Kidney tubule cell (primary cell): Measurements from ENCODE around the gene GRIFIN.

Source experiments
- DNase-seq: peaks from one replicate; pipeline ENCODE4 v3.0.0-alpha.2; 2018; ENCODE audit warnings: low spot score

The GRIFIN gene

DNA sequence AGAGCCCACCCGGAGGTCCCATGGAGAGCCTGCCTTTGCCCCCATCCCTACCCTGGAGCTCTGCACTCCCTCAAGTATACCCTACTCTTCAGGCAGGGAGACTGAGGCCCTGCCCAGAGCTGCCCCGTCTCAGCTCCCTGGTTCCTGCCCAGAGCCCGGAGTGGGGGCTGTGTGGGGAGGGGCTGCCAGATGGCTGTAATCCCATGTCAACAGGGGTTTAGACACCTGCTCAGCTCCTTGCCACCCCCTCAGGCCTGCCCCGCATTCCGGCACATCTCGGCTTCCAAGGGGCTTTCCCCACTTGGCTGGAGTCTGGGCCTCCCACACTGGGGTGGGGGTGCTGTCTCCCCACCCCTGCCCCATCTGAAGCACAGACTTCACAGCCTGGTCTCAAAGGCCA lies 22.5 kb upstream of the GRIFIN start:
- DNase-seq = no peak

- DNase-seq = no peak
Measured at GRCh38 chr7:2497500-2498336, 21.5 kb upstream of the GRIFIN start.

GRCh38 chr7:2497065-2497464 lies 20.9 kb upstream of the GRIFIN start:
- DNase-seq = no peak

DNA sequence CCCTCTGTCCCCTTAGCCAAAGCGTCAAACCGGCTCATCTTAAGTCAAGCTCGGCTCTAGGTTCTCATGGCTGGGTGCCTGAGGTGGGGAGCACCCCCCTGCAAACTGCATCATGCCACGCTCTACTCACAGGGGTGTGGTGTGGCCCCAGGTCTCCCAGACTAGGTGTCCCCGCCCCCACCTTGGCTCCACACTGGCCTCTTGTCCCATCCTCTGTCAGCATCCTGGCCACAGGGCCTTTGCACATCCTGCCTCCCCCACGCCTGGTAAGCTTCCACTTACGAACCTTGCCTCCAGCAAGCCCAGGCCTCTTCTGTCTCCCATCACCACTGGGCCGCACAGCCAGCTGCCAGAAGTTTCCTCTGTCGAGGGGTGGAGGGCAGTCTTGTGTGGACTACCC lies 20.2 kb upstream of the GRIFIN start:
- DNase-seq = no peak

DNA sequence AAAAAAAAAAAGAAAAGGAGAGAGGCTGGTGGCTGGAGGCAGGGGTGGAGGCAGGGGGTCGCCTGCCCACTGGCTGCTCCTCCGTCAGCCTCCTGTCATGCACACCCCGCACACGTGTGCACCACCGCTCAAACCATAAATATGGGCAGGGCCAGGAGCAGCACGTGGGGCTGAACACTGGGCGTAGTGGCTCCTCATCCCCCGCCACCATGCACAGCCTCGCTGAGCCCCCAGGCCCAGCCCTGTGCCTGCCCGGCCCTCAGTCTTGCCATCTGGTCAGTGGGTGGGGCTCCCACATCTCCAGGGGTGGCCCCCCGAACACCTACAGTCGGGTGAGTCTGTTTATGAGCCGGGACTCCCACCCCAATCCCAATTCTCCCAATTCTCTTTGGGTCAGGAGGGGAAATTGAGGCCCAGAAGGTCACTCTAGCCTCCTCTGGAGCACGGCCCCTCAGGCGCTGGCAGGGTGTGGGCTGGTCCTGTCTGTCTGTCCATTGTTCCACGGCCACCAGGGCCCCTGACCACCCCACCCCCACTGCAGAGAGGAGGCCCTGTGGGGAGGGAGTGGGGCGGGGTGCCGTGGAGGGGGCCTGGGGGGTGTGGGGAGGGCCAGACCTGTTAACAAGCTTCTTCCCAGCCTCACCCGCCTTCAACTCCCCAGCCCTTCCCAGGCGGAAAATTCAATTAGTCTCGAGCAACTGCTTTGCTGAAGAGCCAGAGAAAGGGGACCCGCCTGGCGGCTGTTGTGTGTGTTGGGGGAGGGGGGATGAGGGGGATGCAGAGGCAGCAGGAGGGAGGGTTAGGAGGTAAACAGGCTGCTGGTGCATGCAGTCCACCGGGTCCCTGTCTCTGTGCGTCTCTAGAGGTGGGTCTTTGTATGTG lies 19.5 kb upstream of the GRIFIN start:
- DNase-seq = no peak

- DNase-seq = no peak
Measured at GRCh38 chr7:2494191-2495130, 18.3 kb upstream of the GRIFIN start.

- DNase-seq = no peak
Measured at GRCh38 chr7:2493205-2494164, 17.3 kb upstream of the GRIFIN start.

DNA sequence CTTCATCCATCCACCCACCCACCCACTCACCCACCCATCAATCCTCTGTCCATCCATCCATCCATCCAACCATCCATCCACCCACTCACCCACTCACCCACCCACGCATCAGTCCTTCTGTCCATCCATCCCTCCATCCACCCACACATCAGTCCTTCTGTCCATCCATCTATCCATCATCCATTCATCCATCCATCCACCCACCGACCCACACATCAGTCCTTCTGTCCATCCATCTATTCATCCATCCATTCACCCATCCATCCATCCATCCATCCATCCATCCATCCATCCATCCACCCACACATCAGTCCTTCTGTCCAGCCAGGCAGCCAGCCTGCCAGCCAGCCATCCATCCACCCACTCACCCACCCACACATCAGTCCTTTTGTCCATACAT lies 15.8 kb upstream of the GRIFIN start:
- DNase-seq = no peak

GRCh38 chr7:2490181-2490651 lies 14.0 kb upstream of the GRIFIN start:
- DNase-seq = no peak

- no peak for DNase-seq
Measured at GRCh38 chr7:2488681-2489080, 12.5 kb upstream of the GRIFIN start.

GRCh38 chr7:2488272-2488645 lies 12.1 kb upstream of the GRIFIN start:
- DNase-seq = no peak

GRCh38 chr7:2487586-2488271 lies 11.5 kb upstream of the GRIFIN start:
- DNase-seq = no peak

- DNase-seq = no peak
Measured at GRCh38 chr7:2484868-2485267, 8.7 kb upstream of the GRIFIN start.

DNA sequence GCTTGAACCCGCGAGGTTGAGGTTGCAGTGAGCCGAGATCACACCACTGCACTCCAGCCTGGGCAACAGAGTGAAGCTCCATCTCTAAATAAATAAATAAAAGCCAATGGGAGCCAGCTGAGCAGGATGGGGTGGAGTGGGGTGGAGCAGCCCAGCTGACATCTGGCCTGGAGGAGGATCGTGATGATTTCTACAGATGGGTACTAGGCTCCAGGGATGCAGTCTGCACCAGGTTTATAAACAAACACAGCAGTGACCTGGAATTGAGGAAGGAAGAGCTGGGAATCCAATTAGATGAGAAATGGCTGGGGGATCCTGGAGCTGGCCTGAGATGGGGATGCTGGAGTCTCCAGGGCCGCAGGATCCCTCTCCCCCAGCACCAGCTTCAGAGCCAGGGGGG lies 7.3 kb upstream of the GRIFIN start:
- DNase-seq = no peak

GRCh38 chr7:2482725-2483451 lies 6.7 kb upstream of the GRIFIN start:
- no peak for DNase-seq

DNA sequence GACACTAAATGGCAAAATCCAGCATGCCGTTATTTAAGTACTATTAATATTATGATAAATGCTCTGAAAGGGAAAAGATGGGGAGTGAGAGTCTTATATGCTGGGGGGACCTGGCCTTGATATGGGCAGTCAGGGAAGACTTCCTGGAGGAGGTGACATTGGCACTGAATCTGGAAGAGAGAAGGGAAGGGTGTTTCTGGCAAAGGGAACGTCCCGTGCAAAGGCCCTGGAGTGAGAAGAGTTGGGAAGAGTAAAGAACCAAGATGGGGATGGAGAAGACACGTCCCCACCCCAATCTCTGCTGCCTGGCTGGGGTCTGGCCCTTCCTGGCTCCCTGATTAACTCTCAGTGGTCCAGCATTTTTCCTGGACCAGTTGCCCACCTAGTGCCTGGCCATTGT lies 5.0 kb upstream of the GRIFIN start:
- no peak for DNase-seq

DNA sequence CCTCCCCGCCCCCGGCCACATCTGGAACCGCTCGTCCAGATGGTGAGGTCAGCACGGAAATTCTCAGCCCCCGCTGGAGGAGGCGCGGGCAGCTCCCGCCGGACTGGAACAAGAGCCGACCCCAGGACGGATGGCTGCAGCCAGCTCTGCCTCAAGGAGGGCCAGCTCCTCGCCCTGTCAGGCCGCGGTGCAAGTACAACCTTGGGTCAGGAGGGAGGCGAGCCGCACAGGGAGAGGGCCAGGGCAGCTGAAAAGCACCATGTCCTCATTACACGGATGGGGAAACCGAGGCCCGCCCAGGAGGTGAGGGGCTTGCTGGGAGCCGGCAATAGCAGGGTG lies 3.8 kb upstream of the GRIFIN start:
- no peak for DNase-seq

- DNase-seq = no peak
Measured at GRCh38 chr7:2479276-2480069, 3.3 kb upstream of the GRIFIN start.

GRCh38 chr7:2478800-2479199 lies 2.6 kb upstream of the GRIFIN start:
- no peak for DNase-seq
